Measurements from ENCODE around the gene AMBRA1.

The AMBRA1 gene

DNA sequence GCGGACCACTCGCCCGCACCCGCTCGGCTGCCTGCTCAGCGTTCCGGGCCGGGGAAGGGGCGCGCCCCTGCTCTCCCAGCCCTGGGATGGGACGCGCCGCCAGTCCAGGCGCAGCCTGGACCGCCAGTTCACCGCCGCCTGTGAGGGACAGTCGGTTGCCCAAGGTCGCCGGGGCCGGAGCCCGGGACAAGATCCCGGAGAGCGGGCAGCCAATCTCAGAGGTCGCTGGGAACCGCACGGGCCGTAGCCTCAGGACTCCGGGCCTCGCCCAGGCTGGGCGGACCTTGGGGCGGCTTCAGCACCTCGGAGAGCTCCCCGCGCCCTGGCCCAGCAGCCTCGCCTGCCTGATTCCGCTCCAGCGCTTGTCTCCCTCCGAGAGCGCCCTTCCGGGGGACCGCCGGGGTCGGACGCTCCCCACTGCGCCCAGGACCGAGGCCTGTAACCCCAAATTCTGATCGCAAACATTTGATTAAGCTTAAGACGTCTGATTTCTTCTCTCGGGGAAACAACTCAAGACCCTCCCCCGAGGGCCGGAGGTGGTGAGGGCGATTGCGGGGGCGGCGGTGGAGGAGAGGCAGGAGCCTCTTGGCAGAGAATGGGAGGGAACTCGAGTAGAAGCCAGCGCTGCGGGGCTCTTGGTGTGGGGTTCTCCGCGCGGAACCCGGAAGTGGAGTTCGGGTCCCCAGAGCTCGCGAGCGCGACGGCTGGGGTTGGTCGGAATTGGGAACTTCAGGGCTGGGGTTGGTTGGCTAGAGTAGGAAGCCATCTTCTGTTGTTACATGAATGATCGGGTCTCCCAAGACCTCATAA lies 201.2 kb downstream of the AMBRA1 start:
- DNase-seq = peak; percentile 74

- no peak for DNase-seq
Observed at GRCh38 chr11:46391578-46392420, 202.0 kb downstream of the AMBRA1 start, which contains the start of gene CHRM4. CHRM4 (minus strand) TSS chr11:46391776; CDS start chr11:46386557, 5,219 bp downstream.

DNA sequence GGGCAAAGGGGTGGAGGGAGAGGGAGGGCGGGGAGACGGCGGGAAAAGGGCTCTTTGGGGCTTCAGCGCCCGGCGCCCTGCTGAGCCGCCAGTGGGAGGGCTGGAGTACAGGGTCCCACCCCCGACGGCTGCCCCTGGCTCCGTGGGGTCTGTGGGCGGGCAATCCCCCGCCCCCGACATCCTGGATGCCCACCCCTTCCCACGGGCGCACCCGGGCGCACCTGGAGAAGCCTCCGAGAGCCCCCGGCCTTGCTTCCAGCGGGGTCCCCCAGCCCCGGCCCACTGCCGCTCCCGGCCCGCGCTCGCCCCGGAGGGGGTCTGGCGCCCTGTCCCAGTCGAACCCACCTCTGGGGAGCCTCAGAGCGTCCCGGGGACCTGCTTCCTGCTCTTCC lies 202.6 kb downstream of the AMBRA1 start:
- no peak for DNase-seq

DNA sequence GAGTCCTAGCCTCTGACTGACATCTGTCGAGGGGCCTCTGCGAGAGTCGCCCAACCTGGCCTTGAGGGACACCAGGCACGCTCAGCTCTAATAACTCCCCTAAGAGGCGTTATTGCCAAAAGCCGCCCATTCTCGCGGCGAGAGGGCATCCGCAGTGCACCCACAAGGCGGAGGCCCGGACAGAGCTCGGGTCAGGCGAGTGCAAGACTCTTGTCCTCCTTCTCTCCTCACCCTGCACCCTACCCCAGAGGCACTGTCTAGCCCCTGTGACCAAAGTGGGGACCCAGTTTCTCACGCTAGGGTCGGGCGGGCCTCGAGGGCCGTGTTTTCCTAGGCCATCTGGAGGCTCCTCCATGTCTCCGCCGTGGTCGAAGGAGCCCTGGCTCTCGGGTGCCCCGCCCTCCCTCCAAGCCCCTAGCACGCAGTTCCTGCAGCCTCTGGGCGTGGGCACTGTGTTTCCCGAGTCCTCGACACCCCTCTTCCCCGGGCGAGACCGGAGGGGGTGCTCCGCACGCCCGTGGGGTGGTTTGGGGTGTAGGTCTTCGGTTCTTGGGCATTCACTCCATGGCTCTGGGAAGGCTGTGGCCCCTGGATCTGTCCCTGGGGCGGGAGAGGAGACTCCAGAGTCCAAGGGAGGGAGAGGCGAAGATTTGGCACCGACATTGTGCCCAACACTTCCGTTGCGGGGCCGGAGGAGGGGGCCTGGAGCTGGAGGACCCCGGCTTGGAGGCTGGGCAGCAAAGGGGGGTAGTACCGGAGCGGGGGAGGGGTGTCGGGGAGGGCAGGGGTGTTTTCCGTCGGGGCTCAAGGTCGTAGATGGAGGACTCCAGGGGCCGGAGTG lies 203.3 kb downstream of the AMBRA1 start:
- no peak for DNase-seq

DNA sequence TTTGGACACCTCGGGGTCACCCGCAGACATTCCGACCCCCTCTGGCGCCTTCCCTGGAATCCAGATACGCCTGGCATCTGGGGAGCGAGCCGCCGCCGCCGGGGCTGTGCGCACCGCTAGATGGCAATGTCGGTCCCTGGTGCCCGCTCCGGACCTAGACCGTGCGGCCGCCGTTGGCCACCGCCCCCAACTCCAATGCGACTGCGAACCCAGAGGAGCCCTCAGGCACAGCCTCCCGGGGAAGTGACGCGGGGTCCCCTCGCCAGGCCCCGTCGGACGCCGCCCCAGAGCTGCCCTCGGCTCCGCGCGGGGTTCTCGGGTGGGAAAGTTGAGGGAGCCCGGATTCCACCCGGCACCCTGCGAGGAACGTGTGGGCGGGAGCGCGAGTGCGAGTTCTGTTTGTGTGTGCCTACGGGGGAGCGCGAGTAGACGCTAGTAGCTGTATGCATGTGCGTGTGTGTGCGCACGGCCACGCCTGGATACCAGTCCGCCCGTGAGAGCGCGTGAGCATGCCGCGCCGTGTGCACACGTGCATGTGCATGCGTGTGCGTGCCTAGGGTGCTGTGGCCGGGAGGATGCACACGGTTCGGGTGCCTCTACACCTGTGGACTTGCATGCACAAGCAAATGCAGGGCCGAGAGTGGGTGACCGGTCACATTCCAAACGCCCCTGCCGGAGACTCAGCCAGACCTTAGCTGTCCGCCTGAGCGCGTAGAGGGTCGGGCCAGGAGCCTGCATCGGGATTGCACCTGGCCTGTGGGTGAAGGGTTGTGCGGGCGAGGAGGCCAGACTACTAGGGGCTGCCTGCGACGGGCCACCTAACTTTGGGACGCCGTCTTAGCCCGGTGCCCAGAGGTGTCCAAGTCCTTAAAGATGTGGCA lies 204.1 kb downstream of the AMBRA1 start:
- no peak for DNase-seq

DNA sequence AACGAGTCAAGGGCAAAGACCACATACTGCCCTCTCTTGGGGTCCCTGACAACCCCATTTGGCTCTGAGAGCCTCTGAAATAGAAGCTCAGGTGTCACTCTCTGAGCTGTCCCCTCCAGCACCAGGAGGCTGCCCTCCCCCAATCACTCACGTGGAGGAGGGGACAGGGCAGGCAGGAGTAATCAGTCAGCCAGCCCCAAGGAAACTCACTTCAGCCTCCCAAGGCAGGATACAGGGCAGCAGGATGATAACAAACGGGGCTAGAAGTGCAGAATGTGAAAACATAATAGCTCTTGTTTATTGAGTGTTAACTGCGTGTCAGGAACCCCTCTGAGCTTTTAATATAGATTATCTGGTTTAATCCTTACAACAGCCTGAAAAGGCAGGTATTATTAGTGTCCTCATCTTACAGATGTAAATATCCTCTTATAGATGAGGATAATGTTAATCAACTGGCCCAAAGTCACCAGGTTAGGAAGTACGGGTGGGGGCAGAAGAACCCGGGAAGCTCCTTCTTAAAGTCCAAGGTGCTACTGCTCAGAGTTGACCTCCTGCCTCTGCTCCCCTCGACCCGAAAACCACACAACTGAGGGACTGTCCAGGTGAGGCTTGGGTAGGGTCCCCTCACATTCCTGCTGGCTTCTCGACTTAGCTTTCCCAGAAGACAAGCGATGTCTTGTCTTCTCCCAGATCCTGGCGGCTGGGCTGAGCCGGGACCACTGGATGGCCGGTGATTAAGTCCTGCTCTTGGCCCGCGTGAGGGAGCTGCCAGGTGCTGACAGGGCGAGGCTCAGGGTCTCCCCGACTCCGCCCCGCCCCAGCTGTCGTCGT lies 205.0 kb downstream of the AMBRA1 start:
- DNase-seq = no peak

DNA sequence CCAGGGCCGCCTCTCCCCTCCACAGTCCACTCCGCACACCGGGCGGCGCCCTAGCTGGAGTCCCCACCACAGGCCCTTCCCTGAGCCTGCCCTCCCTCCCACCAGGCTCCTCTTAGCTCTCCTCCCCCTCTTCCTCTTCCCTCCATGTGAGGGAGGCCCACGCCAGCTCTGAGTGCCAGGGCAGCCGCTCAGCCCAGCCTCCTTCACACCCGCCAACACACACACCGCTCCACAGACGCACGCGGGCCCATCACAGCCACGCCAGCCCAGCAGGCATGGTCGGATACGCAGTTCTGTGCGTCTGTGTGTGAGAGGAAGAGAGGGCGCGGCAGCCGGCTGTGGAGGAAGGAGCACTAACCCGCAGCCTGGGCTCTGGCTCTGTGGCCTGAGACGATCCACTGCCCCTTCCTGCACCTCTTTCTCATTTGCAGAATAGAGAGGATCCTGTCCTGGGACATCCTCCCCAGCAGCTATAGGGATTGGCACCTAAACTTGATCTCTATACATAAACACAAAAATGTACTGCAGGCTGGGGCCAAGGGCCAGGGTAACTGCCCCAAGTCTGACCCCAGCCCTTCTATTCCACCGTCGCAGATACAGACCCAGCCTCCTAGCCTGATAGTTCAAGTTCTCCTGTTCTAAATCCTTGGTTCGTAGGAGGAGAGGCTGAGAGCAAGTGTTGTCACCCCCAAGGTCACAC lies 205.8 kb downstream of the AMBRA1 start:
- DNase-seq = no peak

GRCh38 chr11:46387456-46387855 lies 206.4 kb downstream of the AMBRA1 start:
- no peak for DNase-seq

DNA sequence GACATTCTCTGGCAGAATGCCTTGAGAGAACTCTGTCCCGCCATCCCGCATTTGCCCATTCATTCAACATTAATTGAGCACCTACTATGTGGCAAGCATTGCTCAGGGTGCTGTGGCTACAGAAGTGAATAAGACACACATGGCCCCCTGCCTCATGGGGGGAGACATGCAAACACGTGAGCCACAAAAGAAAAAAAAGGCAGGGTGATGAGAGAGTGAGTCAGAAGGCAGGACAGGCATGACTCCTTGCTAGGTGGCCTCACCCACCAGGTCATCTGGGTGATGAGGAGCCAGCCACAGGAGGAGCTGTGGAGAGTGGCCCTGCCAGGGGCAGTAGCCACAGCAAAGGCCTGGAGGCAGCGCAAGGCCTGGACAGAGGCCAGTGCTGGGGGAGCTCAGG lies 207.1 kb downstream of the AMBRA1 start:
- no peak for DNase-seq

DNA sequence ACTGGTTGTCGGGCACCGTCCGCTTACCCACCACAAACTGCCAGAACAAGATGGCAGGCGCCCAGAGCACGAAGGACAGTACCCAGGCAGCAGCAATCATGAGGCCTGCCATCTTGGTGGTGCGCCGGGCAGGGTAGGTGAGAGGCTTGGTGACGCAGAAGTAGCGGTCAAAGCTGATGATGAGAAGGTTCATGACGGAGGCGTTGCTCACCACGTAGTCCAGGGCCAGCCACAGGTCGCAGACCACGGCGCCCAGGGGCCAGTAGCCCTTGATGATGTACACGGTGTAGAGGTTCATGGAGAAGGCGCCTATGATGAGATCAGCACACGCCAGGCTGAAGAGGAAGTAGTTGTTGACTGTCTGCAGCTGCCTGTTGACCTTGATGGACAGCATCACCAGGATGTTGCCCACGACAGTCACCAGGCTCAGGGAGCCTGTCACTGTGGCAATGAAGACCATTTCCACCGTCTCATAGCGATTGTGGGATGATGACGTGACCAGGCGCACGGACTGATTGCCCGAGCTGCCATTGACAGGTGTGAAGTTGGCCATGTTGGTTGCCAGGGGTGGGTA lies 207.7 kb downstream of the AMBRA1 start:
- DNase-seq = no peak

- no peak for DNase-seq
Observed at GRCh38 chr11:46385169-46386004, 208.4 kb downstream of the AMBRA1 start.

DNA sequence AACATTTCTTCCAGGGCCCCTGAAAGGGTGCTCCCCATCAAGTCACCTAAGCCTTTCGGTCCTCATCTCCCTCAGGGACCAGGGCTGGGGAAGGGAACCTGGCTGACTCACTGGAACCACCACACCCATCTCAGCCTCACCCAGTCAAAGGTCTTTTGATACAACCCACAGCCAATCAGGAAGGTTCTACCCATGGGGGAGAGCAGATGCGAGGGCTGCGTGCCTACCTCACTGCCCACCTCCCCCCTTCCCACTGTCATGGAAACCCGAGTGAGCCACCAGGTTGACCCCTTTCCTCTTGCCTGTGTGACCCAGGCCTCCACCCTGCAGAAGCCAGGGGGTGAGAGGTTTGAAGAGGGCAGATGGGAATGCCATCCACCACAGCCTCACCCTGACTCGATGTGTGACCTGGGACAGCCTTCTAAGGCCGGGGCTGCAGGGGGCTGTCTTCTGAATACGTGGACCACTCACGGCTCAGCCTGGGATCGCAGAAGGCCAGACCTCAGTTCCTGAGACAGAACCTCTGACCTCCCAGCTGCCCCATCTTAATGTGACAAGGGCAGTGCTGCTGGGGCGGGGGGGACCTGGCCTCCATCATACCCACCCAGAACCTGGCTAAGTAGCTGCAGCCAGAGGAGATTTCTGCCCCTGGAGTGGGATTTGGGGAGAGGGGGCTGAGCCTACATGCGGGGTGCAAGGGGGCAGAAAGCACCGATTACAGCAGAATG lies 209.7 kb downstream of the AMBRA1 start:
- DNase-seq = no peak

DNA sequence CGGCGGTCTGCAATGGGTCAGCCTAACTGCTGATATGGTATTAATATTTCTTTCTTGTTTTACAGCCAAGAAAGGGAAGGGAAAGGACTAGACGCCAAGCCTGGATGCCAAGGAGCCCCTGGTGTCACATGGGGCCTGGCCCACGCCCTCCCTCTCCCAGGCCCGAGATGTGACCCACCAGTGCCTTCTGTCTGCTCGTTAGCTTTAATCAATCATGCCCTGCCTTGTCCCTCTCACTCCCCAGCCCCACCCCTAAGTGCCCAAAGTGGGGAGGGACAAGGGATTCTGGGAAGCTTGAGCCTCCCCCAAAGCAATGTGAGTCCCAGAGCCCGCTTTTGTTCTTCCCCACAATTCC lies 210.4 kb downstream of the AMBRA1 start:
- DNase-seq = no peak

DNA sequence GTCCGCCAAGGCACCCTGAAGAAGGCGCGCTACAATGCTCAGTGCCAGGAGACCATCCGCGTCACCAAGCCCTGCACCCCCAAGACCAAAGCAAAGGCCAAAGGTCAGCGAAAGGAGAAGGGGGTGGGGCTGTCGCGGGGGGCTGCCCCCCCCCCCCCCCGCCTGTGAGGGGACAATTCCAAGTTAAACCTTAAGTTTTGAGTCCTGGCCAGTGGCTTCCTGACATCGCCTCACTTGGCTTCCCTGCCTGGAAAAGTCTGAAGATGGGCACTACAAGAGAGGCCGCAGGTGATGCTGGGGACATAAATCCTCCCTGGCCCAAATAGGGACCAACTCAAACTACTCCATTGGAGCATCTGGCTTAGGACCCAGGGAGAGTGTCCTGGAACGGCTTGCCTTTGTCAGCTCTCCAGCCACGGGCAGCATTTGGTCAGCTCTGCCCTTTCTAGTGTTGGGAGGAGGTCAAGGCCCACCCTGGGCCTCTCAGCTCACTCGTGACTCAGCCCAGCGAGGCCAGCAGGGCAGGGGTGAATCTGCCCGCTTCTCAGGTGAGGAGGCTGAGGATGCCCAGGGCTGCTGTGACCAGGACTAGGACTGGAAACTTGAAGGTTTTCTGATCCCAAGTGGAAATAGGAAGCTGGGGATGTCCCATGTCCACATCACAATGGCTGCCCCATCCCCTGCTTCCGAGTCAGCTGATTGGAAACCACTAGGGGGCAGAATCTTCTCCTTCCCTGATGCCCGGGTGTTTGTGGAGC lies 211.0 kb downstream of the AMBRA1 start:
- DNase-seq = no peak

DNA sequence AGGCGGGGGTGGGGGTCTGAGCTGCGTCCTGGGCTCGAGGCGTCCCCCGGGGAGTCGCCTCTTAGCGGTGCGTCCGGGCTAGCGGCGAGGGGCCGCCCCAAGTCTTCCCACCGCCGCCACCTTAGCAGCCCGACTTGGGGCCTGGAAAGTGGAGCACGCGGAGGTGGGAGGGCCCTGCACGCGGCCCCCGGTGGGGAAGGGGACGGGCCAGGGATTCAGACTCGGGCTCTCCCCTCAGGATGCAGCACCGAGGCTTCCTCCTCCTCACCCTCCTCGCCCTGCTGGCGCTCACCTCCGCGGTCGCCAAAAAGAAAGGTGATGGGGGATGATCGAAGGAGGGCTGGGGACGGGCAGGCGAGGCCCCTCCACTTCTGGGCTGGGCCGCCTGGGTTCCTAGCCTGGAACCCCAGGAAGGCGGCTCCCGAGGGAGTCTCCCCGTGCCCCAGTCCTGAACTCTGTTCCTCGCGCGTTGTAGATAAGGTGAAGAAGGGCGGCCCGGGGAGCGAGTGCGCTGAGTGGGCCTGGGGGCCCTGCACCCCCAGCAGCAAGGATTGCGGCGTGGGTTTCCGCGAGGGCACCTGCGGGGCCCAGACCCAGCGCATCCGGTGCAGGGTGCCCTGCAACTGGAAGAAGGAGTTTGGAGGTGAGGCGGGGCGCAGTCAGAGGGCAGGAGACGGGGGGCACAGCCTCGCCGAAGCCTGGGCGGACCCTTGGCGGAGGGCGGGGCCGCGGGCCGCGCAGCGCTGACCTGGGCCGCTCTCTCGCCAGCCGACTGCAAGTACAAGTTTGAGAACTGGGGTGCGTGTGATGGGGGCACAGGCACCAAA lies 211.8 kb downstream of the AMBRA1 start:
- no peak for DNase-seq

DNA sequence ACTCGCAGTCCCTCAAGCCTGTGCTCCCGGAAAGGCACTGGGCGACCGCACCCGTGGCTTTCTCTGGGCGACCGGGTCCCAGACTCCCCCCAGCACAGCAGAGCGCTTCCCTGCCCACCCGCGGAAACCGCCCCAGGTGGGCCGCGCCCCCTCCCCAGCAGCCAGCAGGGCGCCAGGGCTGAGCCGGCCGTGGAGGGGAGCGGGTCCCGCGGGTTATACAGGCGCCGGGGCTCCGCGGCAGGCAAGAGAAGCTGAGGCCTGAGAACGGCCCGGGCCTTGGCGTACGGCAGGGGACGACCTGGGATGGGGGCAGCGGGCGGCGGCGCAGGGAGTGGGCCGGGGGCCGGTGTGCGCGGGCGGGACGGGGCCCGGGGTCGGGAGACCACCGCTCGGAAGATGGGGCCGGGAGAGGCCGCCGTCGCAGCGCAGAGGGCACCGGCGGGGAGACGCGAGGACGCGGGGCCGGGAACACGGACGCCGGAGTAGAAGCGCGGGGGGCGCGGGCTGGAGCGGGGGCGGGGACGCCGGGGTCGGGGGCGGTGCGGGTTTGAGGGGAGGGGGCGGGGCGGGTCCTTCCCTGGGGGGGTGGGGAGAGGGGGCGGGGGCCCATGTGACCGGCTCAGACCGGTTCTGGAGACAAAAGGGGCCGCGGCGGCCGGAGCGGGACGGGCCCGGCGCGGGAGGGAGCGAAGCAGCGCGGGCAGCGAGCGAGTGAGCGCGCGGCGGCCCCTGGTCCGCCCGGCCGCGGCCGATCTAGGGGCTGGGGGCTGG lies 212.6 kb downstream of the AMBRA1 start, which contains the start of gene MDK:
MDK (plus strand) TSS at position 622 of the 771 bp plus-strand sequence. CDS start 389 bp downstream, outside the sequence.
- no peak for DNase-seq
